Measurements from ENCODE around the gene PPP1R14D. TPM values are rescaled to one million over a fixed set of nuclear protein-coding genes. Genes with fewer than 3 reads are reported as not detected.

Gene PPP1R14D
- total RNA-seq, 4 donors from 2014 or later: not detected

GRCh38 chr15:40773902-40774301 is 54.6 kb downstream of the PPP1R14D start:
- DNase-seq (ENCODE audit: low spot score in 2 of 2): no peak
- H3K27me3 ChIP-seq: no peaks in the 10 kb centered on the region
- H3K36me3 ChIP-seq: peaks cover 7 to 100% (median 26%) of the 10 kb centered on the region in 3 donors
- H3K27ac ChIP-seq: no peak overlapping the region
- H3K9me3 ChIP-seq: no peaks in the 10 kb centered on the region
- peaks cover 0 to 22% (median 9%) of the 10 kb centered on the region in 4 donors for H3K4me1 ChIP-seq
- no peak overlapping the region for H3K4me3 ChIP-seq
- TF ChIP-seq CTCF (IDR thresholded peaks at IDR 0.05) (no peak), POLR2A (IDR thresholded peaks at IDR 0.05) (no peak), EP300 (IDR thresholded peaks at IDR 0.05) (no peak)
- 93 to 96% methylated on average over 6 of the region's 6 CpGs for WGBS, 2 donors

- H3K27ac ChIP-seq: no peak overlapping the region
- WGBS, 2 donors: 86% methylated on average over 4 to 8 of the region's 8 CpGs
- no peaks in the 10 kb centered on the region for H3K27me3 ChIP-seq
- TF ChIP-seq POLR2A (IDR thresholded peaks at IDR 0.05) (no peak), EP300 (IDR thresholded peaks at IDR 0.05) (no peak), CTCF (IDR thresholded peaks at IDR 0.05) (no peak)
- no peak overlapping the region for H3K4me3 ChIP-seq
- no peak for DNase-seq (ENCODE audit: low spot score in 2 of 2)
- H3K4me1 ChIP-seq: peaks cover 0 to 26% (median 11%) of the 10 kb centered on the region in 4 donors
- peaks cover 7 to 100% (median 22%) of the 10 kb centered on the region in 3 donors for H3K36me3 ChIP-seq
- H3K9me3 ChIP-seq: no peaks in the 10 kb centered on the region
Measured at GRCh38 chr15:40773496-40773895, 55.0 kb downstream of the PPP1R14D start.

DNA sequence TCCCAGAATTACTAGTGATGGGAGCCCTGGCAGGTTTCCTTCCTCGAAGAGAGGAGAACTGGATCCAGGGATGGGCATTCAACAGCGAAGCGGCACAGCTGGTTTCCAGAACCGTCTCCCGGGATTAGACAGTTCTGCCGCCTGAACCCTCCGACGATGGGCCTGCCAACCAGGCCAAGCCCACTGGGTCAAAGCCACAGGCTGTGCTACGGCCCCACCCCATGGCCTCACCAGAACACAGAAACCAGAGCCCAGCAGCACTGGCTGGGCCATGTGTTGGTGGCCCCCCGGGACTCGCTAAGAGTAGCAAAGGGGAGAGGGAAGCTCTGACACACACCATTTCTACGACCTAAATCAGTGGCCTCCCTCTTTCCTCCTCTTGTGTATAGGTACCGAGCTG is 56.5 kb downstream of the PPP1R14D start:
- Histone ChIP-seq H3K36me3 (peaks cover 4 to 100% (median 20%) of the 10 kb centered on the region in 3 donors), H3K4me1 (peaks cover 0 to 29% (median 12%) of the 10 kb centered on the region in 4 donors), H3K27ac (no peak overlapping the region), H3K9me3 (no peaks in the 10 kb centered on the region), H3K27me3 (no peaks in the 10 kb centered on the region), H3K4me3 (no peak overlapping the region)
- DNase-seq (ENCODE audit: low spot score in 2 of 2): no peak
- WGBS, 2 donors: 82 to 91% methylated on average over 11 to 13 of the region's 13 CpGs
- TF ChIP-seq EP300 (IDR thresholded peaks at IDR 0.05): no peak
- TF ChIP-seq CTCF (IDR thresholded peaks at IDR 0.05): no peak
- TF ChIP-seq POLR2A (IDR thresholded peaks at IDR 0.05): no peak

GRCh38 chr15:40771242-40771641 is 57.3 kb downstream of the PPP1R14D start:
- DNase-seq (ENCODE audit: low spot score in 2 of 2): no peak
- no peak overlapping the region for H3K4me3 ChIP-seq
- 92 to 96% methylated on average over 4 to 5 of the region's 5 CpGs for WGBS, 2 donors
- TF ChIP-seq POLR2A (IDR thresholded peaks at IDR 0.05) (no peak), EP300 (IDR thresholded peaks at IDR 0.05) (no peak), CTCF (IDR thresholded peaks at IDR 0.05) (no peak)
- no peaks in the 10 kb centered on the region for H3K27me3 ChIP-seq
- peaks cover 4 to 94% (median 16%) of the 10 kb centered on the region in 3 donors for H3K36me3 ChIP-seq
- no peaks in the 10 kb centered on the region for H3K9me3 ChIP-seq
- peaks cover 0 to 28% (median 12%) of the 10 kb centered on the region in 4 donors for H3K4me1 ChIP-seq
- no peak overlapping the region for H3K27ac ChIP-seq

DNA sequence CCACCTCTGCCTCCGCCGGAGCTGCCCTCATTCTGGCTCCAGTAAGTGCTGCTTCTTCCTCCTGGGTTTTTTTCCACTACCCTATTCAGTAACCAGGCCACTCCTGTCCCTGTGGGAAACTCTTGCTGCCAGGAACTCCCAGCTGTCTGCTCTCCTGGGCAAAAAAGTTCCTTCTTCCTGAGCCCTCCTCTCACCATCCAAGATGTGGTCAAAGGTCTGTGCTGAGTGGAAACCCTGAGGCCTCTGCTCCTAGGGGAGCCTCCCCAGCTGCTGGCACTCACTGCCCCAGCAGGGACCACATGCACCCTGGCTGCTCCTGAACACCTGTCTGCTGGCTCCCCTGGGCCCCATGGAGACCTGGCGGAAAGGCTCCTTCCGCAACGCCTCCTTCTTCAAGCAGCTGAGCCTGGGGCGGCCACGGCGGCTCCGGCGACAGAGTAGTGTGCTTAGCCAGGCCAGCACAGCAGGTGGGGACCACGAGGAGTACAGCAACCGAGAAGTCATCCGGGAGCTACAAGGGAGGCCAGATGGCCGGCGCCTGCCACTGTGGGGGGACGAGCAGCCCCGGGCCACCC is 58.3 kb downstream of the PPP1R14D start:
- no peaks in the 10 kb centered on the region for H3K27me3 ChIP-seq
- DNase-seq (ENCODE audit: low spot score in 2 of 2): no peak
- peak overlapping the region in 3 of 4 donors; percentile 61 to 75 (median 71) for H3K27ac ChIP-seq
- 80 to 81% methylated on average over 13 to 17 of the region's 17 CpGs for WGBS, 2 donors
- H3K36me3 ChIP-seq: peaks cover 0 to 84% (median 8%) of the 10 kb centered on the region in 3 donors
- no peak for TF ChIP-seq POLR2A (IDR thresholded peaks at IDR 0.05)
- no peak for TF ChIP-seq EP300 (IDR thresholded peaks at IDR 0.05)
- TF ChIP-seq CTCF (IDR thresholded peaks at IDR 0.05): no peak
- no peaks in the 10 kb centered on the region for H3K9me3 ChIP-seq
- no peak overlapping the region for H3K4me3 ChIP-seq
- peaks cover 0 to 37% (median 19%) of the 10 kb centered on the region in 4 donors for H3K4me1 ChIP-seq
